ENCODE results near the gene ARHGEF17. TPM values are rescaled to one million over a fixed set of nuclear protein-coding genes. Genes with fewer than 3 reads are reported as not detected.

Gene ARHGEF17
- total and polyA plus RNA-seq, 5 donors from 2014 or later = 0.47 TPM; not detected in 4

- H3K4me1 Mint-ChIP-seq = no peaks in the 10 kb centered on the region
- H3K36me3 Mint-ChIP-seq = no peaks in the 10 kb centered on the region
- H3K4me3 Mint-ChIP-seq = no peak overlapping the region
- H3K27me3 Mint-ChIP-seq = no peaks in the 10 kb centered on the region
- Histone ChIP-seq H3K4me3 (ENCODE audit: low read depth, low read length) (no peak overlapping the region), H3K27ac (ENCODE audit: insufficient read depth, low read length, poor library complexity, severe bottlenecking) (no peak overlapping the region), H3K27me3 (ENCODE audit: control insufficient read depth, insufficient read depth, low read length) (no peaks in the 10 kb centered on the region), H3K9me3 (ENCODE audit: control insufficient read depth in 2 of 2, low read length in 2 of 2) (no peaks in the 10 kb centered on the region), H3K4me1 (ENCODE audit: control insufficient read depth, insufficient read depth, low read length, poor library complexity, severe bottlenecking) (no peaks in the 10 kb centered on the region), H3K36me3 (ENCODE audit: control insufficient read depth, insufficient read depth, low read length) (no peaks in the 10 kb centered on the region)
- DNase-seq = no peak
- ATAC-seq (ENCODE audit: low read depth in 2 of 2) = no peak
- H3K27ac Mint-ChIP-seq = no peak overlapping the region
- H3K9me3 Mint-ChIP-seq = peaks cover 0 to 2% (median 0%) of the 10 kb centered on the region in 7 donors
Measured at GRCh38 chr11:73327812-73328364, 19.8 kb downstream of the ARHGEF17 start.

DNA sequence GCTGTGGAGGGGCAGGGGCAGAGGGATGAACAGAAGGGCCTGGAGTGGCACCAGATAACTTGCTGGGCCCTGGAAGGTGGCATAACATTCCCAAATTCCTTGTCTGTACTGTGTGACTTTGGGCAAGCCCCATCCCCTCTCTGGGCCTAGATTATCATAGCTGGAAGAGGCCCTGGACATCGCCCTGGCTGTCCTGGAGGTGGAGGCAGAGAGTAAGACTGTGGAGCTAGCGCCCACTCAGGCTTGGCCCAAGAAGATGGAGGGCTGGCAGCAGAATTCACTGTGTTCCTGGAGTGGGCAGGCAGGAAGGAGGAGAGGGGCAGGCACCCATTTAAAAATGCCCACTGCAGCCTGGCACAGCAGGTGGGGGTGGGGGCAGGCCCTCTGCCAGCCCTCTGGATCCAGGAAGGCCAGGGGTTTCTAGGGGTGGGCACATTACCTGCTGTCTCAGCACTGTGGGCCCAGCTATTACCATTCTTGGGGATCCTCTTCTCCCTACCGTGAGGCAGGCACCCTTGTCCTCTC, 22.6 kb downstream of the ARHGEF17 start:
- H3K27me3 ChIP-seq (ENCODE audit: control insufficient read depth, insufficient read depth, low read length) = no peaks in the 10 kb centered on the region
- no peak for ATAC-seq (ENCODE audit: low read depth in 2 of 2)
- Mint-ChIP-seq H3K27me3 (peaks cover 2% of the 10 kb centered on the region), H3K4me3 (no peak overlapping the region), H3K27ac (no peak overlapping the region), H3K4me1 (no peaks in the 10 kb centered on the region), H3K36me3 (no peaks in the 10 kb centered on the region), H3K9me3 (peaks cover 0 to 2% (median 0%) of the 10 kb centered on the region in 7 donors)
- no peak for DNase-seq
- H3K27ac ChIP-seq (ENCODE audit: insufficient read depth, low read length, poor library complexity, severe bottlenecking) = no peak overlapping the region
- H3K4me3 ChIP-seq (ENCODE audit: low read depth, low read length) = no peak overlapping the region
- no peaks in the 10 kb centered on the region for H3K36me3 ChIP-seq (ENCODE audit: control insufficient read depth, insufficient read depth, low read length)
- no peaks in the 10 kb centered on the region for H3K4me1 ChIP-seq (ENCODE audit: control insufficient read depth, insufficient read depth, low read length, poor library complexity, severe bottlenecking)
- H3K9me3 ChIP-seq (ENCODE audit: control insufficient read depth in 2 of 2, low read length in 2 of 2) = no peaks in the 10 kb centered on the region

DNA sequence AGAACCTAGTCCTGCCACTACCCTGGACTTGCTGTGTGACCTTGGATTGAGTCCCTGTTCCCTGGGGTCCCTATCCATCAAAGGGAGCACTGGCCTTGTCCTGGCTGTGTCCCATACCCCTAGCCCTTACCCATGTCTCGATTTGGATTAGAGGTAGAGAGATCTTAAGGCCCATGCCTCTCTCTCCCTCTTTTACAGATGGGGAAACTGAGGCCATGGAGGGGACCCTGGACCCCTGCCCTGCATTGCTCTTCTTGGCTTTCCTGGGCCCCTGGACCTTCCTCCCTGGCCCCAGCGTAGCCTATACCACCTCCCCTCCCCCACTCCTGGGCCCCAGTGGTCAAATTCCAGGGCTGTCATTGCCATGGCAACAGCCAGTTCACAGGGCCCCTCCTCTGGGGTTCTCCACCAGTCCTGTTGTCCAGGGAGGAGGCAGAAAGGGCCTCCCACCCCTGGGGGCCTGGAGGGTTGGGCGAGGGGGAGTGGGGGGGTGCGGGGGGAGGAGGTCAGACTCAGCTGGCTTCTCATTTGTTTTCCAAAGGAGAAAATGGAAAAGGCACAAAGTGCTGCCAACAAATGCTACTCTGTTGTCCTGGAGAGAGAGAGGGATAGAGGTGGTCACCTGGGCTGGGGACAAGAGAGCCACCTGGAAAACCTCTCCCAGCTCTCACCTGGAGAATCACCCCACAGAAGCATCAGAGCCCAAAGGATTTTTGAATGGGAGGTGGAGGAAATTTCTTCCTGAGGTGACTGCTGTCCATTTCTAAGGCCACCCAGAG, 23.3 kb downstream of the ARHGEF17 start:
- H3K36me3 ChIP-seq (ENCODE audit: control insufficient read depth, insufficient read depth, low read length) = no peaks in the 10 kb centered on the region
- H3K4me3 ChIP-seq (ENCODE audit: low read depth, low read length) = no peak overlapping the region
- DNase-seq (no peak), ATAC-seq (ENCODE audit: low read depth in 2 of 2) (no peak)
- peaks cover 0 to 2% (median 0%) of the 10 kb centered on the region in 7 donors for H3K9me3 Mint-ChIP-seq
- H3K4me3 Mint-ChIP-seq = no peak overlapping the region
- H3K36me3 Mint-ChIP-seq = no peaks in the 10 kb centered on the region
- no peaks in the 10 kb centered on the region for H3K27me3 ChIP-seq (ENCODE audit: control insufficient read depth, insufficient read depth, low read length)
- peaks cover 4% of the 10 kb centered on the region for H3K27me3 Mint-ChIP-seq
- no peak overlapping the region for H3K27ac Mint-ChIP-seq
- no peaks in the 10 kb centered on the region for H3K4me1 Mint-ChIP-seq
- H3K4me1 ChIP-seq (ENCODE audit: control insufficient read depth, insufficient read depth, low read length, poor library complexity, severe bottlenecking) = no peaks in the 10 kb centered on the region
- H3K9me3 ChIP-seq (ENCODE audit: control insufficient read depth in 2 of 2, low read length in 2 of 2) = no peaks in the 10 kb centered on the region
- no peak overlapping the region for H3K27ac ChIP-seq (ENCODE audit: insufficient read depth, low read length, poor library complexity, severe bottlenecking)

DNA sequence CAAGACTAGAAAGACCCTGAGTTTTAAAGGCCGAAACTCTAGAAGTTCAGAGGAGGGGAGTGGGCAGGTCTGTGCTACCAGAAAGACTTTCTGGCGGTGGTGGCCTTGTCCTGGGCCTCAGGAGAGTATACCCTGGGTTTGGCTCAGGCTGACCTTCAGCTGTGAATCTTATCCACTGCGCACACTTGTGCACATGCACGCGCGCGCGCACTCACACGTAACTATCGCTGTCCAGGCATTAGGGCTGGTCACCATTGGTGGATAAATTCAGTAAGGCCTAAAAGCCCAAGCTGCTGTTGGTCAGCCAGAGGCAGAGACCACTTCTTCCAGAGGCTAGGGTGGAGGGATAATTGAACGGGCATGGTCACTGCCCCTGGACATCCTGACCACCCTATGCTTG, 25.1 kb downstream of the ARHGEF17 start:
- no peak overlapping the region for H3K4me3 Mint-ChIP-seq
- Histone ChIP-seq H3K9me3 (ENCODE audit: control insufficient read depth in 2 of 2, low read length in 2 of 2) (no peaks in the 10 kb centered on the region), H3K27me3 (ENCODE audit: control insufficient read depth, insufficient read depth, low read length) (no peaks in the 10 kb centered on the region), H3K36me3 (ENCODE audit: control insufficient read depth, insufficient read depth, low read length) (no peaks in the 10 kb centered on the region), H3K4me1 (ENCODE audit: control insufficient read depth, insufficient read depth, low read length, poor library complexity, severe bottlenecking) (no peaks in the 10 kb centered on the region), H3K4me3 (ENCODE audit: low read depth, low read length) (no peak overlapping the region), H3K27ac (ENCODE audit: insufficient read depth, low read length, poor library complexity, severe bottlenecking) (no peak overlapping the region)
- no peak overlapping the region for H3K27ac Mint-ChIP-seq
- DNase-seq (no peak), ATAC-seq (ENCODE audit: low read depth in 2 of 2) (no peak)
- peaks cover 9% of the 10 kb centered on the region for H3K27me3 Mint-ChIP-seq
- H3K36me3 Mint-ChIP-seq = no peaks in the 10 kb centered on the region
- H3K4me1 Mint-ChIP-seq = no peaks in the 10 kb centered on the region
- no peaks in the 10 kb centered on the region for H3K9me3 Mint-ChIP-seq

DNA sequence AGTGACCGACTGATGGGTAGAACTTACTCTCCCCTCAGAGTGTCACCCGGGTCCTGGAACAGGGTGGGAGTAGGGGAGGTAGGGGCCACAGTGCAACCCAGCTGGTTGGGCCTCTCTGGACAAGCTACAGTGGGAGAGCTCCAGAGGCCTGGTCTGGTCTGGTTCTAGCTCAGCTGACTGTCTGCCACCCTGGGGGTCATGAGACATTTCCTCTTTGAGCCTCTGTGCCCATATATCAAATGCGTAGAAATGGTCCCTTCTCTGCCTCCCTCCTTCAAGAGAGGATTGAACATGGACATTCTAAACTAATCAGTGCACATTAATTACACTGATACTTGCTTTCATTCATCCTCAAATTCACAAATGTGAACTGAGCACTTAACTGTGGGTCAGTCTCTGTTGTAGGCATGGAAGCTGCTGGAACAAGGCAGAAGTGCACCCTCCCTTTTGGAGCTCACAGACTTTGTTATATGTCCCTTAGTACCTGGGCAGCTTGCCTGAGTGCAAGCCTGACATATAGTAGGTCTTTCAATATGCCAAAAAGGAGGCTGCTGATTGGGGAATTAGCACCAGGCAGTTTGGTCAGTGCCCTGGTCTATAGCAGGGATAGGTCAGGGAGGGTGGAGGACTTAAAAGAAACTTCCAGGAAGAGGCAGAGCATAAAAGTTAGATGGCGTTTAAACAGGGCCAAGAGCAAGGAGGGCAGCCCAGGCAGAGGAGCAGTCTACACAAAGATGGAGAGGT, 25.7 kb downstream of the ARHGEF17 start:
- H3K4me1 ChIP-seq (ENCODE audit: control insufficient read depth, insufficient read depth, low read length, poor library complexity, severe bottlenecking) = no peaks in the 10 kb centered on the region
- ATAC-seq (ENCODE audit: low read depth in 2 of 2) (no peak), DNase-seq (no peak)
- Mint-ChIP-seq H3K27me3 (peaks cover 9% of the 10 kb centered on the region), H3K4me3 (peak overlapping the region in 1 of 4 donors; percentile 65), H3K4me1 (no peaks in the 10 kb centered on the region), H3K9me3 (no peaks in the 10 kb centered on the region), H3K36me3 (no peaks in the 10 kb centered on the region), H3K27ac (no peak overlapping the region)
- H3K27me3 ChIP-seq (ENCODE audit: control insufficient read depth, insufficient read depth, low read length) = no peaks in the 10 kb centered on the region
- no peaks in the 10 kb centered on the region for H3K9me3 ChIP-seq (ENCODE audit: control insufficient read depth in 2 of 2, low read length in 2 of 2)
- H3K36me3 ChIP-seq (ENCODE audit: control insufficient read depth, insufficient read depth, low read length) = no peaks in the 10 kb centered on the region
- no peak overlapping the region for H3K27ac ChIP-seq (ENCODE audit: insufficient read depth, low read length, poor library complexity, severe bottlenecking)
- no peak overlapping the region for H3K4me3 ChIP-seq (ENCODE audit: low read depth, low read length)

- Histone ChIP-seq H3K9me3 (ENCODE audit: control insufficient read depth in 2 of 2, low read length in 2 of 2) (no peaks in the 10 kb centered on the region), H3K36me3 (ENCODE audit: control insufficient read depth, insufficient read depth, low read length) (no peaks in the 10 kb centered on the region), H3K4me3 (ENCODE audit: low read depth, low read length) (no peak overlapping the region), H3K4me1 (ENCODE audit: control insufficient read depth, insufficient read depth, low read length, poor library complexity, severe bottlenecking) (no peaks in the 10 kb centered on the region), H3K27me3 (ENCODE audit: control insufficient read depth, insufficient read depth, low read length) (no peaks in the 10 kb centered on the region), H3K27ac (ENCODE audit: insufficient read depth, low read length, poor library complexity, severe bottlenecking) (no peak overlapping the region)
- Mint-ChIP-seq H3K4me1 (no peaks in the 10 kb centered on the region), H3K4me3 (no peak overlapping the region), H3K36me3 (no peaks in the 10 kb centered on the region), H3K27ac (no peak overlapping the region), H3K9me3 (no peaks in the 10 kb centered on the region), H3K27me3 (peaks cover 9% of the 10 kb centered on the region)
- ATAC-seq (ENCODE audit: low read depth in 2 of 2) (no peak), DNase-seq (no peak)
Measured at GRCh38 chr11:73334384-73335203, 26.5 kb downstream of the ARHGEF17 start.

DNA sequence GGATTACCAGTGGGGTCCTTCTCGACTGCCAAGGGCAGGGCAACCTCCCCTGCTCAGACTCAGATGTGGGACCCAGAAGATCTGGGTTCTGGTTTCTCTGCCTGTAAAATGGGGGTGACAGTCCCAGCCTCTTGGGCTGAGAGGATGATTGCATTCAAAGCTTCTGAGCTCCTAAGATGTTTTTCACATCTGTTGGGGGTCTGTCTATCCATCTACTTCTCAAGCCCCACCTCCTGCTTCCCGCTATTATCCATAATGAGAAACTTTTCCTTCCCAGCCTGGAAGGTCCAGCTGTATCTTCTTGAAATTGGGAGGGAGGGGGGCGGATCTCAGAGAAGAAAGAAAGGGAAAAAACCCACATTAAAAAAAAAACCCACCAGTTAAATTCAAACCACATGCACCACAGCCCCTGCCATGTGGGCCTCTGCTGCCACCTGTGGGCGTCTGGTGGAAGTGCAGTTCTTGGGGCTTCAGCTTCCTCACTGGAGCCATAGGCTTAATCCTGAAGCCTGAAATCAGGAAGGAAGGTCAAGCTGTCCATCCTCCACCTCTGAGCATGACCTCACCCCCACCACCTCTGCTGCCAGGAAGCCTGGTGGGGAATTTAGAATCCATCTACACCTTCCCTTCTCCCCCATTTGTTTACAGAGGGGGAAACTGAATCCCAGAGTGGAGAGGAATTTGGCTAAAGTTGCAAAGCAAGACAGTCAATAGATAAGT, 27.3 kb downstream of the ARHGEF17 start:
- H3K27ac ChIP-seq (ENCODE audit: insufficient read depth, low read length, poor library complexity, severe bottlenecking) = no peak overlapping the region
- H3K9me3 Mint-ChIP-seq = no peaks in the 10 kb centered on the region
- H3K27me3 ChIP-seq (ENCODE audit: control insufficient read depth, insufficient read depth, low read length) = no peaks in the 10 kb centered on the region
- H3K9me3 ChIP-seq (ENCODE audit: control insufficient read depth in 2 of 2, low read length in 2 of 2) = no peaks in the 10 kb centered on the region
- no peaks in the 10 kb centered on the region for H3K4me1 Mint-ChIP-seq
- peaks cover 9% of the 10 kb centered on the region for H3K27me3 Mint-ChIP-seq
- H3K4me1 ChIP-seq (ENCODE audit: control insufficient read depth, insufficient read depth, low read length, poor library complexity, severe bottlenecking) = no peaks in the 10 kb centered on the region
- DNase-seq (peak; percentile 54 to 70 (median 67)), ATAC-seq (ENCODE audit: low read depth in 2 of 2) (peak; percentile 46 to 76)
- H3K27ac Mint-ChIP-seq = no peak overlapping the region
- no peaks in the 10 kb centered on the region for H3K36me3 ChIP-seq (ENCODE audit: control insufficient read depth, insufficient read depth, low read length)
- no peaks in the 10 kb centered on the region for H3K36me3 Mint-ChIP-seq
- H3K4me3 ChIP-seq (ENCODE audit: low read depth, low read length) = no peak overlapping the region
- no peak overlapping the region for H3K4me3 Mint-ChIP-seq
